OCI-LY7 (cell line): ENCODE results near the gene RABL2A. TPM values are rescaled to one million over a fixed set of nuclear protein-coding genes. Genes with fewer than 3 reads are reported as not detected.

Experiments
- BruUV-seq: library from RNA; stranded (reverse); fragments of 400-500 nt; replicated peaks from 2 replicates; lab custom pipeline; 2021; lab: Mats Ljungman, UMichigan
- CTCF ChIA-PET: fragments of 300-600 bp; sonication (Branson Sonifier 250); formaldehyde crosslinking; loops from one replicate; lab custom pipeline; 2022; ENCODE audit warnings: antibody characterized with exemption; ENCODE audit not compliant: unreplicated experiment; lab: Charles Lee
- POLR2A ChIA-PET: fragments of 300-600 bp; sonication (Branson Sonifier 250); formaldehyde crosslinking; loops from one replicate; lab custom pipeline; 2022; ENCODE audit warnings: antibody characterized with exemption; lab: Charles Lee
- DNase-seq: peaks from one replicate; pipeline ENCODE4 v3.0.0-alpha.2; 2015; ENCODE audit warnings: low spot score
- H2AFZ ChIP-seq: fragments of 200-600 bp; sonication (generic), shearing (Covaris generic); 2 replicates; pipeline ENCODE4 v1.6.1; 2014; ENCODE audit warnings: mild to moderate bottlenecking, antibody characterized with exemption, low read length, moderate library complexity
- H3K27ac ChIP-seq: fragments of 200-600 bp; sonication (generic); 2 replicates; pipeline ENCODE4 v1.5.1; 2014; ENCODE audit warnings: mixed run types, low read depth, mild to moderate bottlenecking, moderate library complexity, low read length, inconsistent platforms; ENCODE audit not compliant: poor library complexity, severe bottlenecking
- H3K36me3 ChIP-seq: fragments of 200-600 bp; sonication (generic); 2 replicates; pipeline ENCODE4 v1.6.1; 2014; ENCODE audit warnings: mild to moderate bottlenecking, antibody characterized with exemption, low read length, moderate library complexity, mixed read lengths; ENCODE audit not compliant: insufficient read depth
- H3K4me1 ChIP-seq: fragments of 200-600 bp; sonication (generic); 2 replicates; pipeline ENCODE4 v1.5.1; 2014; ENCODE audit warnings: mild to moderate bottlenecking, low read length; ENCODE audit not compliant: insufficient read depth, poor library complexity, severe bottlenecking
- H3K4me2 ChIP-seq: fragments of 200-600 bp; sonication (generic); 2 replicates; pipeline ENCODE4 v1.6.1; 2014; ENCODE audit warnings: mild to moderate bottlenecking, low read length
- H3K4me3 ChIP-seq: fragments of 200-600 bp; sonication (generic); 2 replicates; pipeline ENCODE4 v1.5.1; 2014; ENCODE audit warnings: mild to moderate bottlenecking, low read depth, low read length; ENCODE audit not compliant: poor library complexity, severe bottlenecking
- H3K79me2 ChIP-seq: fragments of 200-600 bp; sonication (generic); 2 replicates; pipeline ENCODE4 v1.6.1; 2016; ENCODE audit warnings: low read depth, mild to moderate bottlenecking, low read length, moderate library complexity, mixed read lengths; ENCODE audit not compliant: insufficient read depth
- H3K9me2 ChIP-seq: fragments of 200-600 bp; sonication (generic); 2 replicates; pipeline ENCODE4 v1.6.1; 2016; ENCODE audit warnings: mild to moderate bottlenecking, low read length, mixed read lengths; ENCODE audit not compliant: insufficient read depth
- H3K9me3 ChIP-seq: fragments of 200-600 bp; sonication (generic); 2 replicates; pipeline ENCODE4 v1.6.1; 2014; ENCODE audit warnings: mild to moderate bottlenecking, mixed run types, low read length, mixed read lengths
- H4K20me1 ChIP-seq: fragments of 200-600 bp; sonication (generic); 2 replicates; pipeline ENCODE4 v1.6.1; 2014; ENCODE audit warnings: mild to moderate bottlenecking, antibody characterized with exemption, low read length, moderate library complexity, mixed read lengths; ENCODE audit not compliant: insufficient read depth
- EZH2phosphoT487 ChIP-seq: fragments of 200-600 bp; sonication (generic); IDR thresholded peaks from 2 replicates; pipeline ENCODE4 v1.6.1; 2018; ENCODE audit warnings: low read depth, borderline replicate concordance, mild to moderate bottlenecking, mixed run types, antibody characterized with exemption, low read length, moderate library complexity, mixed read lengths
- intact Hi-C: fragments of 100-400 bp; cut with micrococcal nuclease; formaldehyde crosslinking; loops from one replicate; pipeline ENCODE4 v1.10.0; 2022; ENCODE audit not compliant: unreplicated experiment
- total RNA-seq, 2 experiments: library from RNA; depleted of rRNA in 1 of 2; stranded (reverse); fragments of >200 nt in 1 of 2; shearing (Covaris generic) in 1 of 2; gene quantifications; 2 replicates each; pipeline ENCODE4 v1.2.3, GENCODE V29; 2014 to 2022
- TF ChIP-seq, protein P1 (sequence below): fragments of 200-600 bp; sonication (generic); conservative IDR thresholded peaks from 2 replicates; pipeline ENCODE4 v1.5.1; 2014; ENCODE audit warnings: mild to moderate bottlenecking, antibody characterized with exemption, low read length, moderate library complexity, mixed read lengths

Gene RABL2A
- total RNA-seq, 2 experiments from 2014 or later, result 25.8 to 26.3 TPM

DNA sequence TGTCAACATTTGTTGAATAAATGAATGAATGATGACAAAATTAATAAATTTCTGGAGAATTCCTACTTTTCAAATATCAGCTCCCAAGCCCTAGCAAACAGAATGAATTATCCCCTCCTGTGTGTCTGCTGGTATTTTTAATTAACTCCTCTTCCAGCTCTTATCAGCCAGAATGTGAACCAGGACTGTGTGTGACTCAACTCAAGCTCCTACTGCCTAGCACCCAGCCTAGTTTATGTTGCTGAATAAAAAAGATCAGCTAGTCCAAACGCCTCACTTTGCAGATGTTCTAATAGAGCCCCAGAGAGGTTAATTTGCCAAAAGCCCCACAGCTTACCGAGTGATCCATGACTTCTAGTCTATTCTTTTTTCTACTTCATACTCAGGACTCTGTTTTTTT lies 50.3 kb downstream of the RABL2A start:
- POLR2A ChIA-PET, result interaction anchor here (1.2 to 1.3 kb wide), 2 partner anchors 11 to 38 kb away, joined by 3 to 4 read pairs; no protein-coding TSS in a partner anchor
- Histone ChIP-seq H3K4me1 (no peaks in the 10 kb centered on the region), H4K20me1 (no peaks in the 10 kb centered on the region), H3K9me3 (no peaks in the 10 kb centered on the region), H3K27ac (no peak overlapping the region), H3K9me2 (no peaks in the 10 kb centered on the region), H3K36me3 (no peaks in the 10 kb centered on the region), H3K4me3 (no peak overlapping the region), H3K79me2 (no peaks in the 10 kb centered on the region), H2AFZ (no peak overlapping the region), H3K4me2 (no peak overlapping the region)
- no peak for DNase-seq
- TF ChIP-seq, protein P1, sequence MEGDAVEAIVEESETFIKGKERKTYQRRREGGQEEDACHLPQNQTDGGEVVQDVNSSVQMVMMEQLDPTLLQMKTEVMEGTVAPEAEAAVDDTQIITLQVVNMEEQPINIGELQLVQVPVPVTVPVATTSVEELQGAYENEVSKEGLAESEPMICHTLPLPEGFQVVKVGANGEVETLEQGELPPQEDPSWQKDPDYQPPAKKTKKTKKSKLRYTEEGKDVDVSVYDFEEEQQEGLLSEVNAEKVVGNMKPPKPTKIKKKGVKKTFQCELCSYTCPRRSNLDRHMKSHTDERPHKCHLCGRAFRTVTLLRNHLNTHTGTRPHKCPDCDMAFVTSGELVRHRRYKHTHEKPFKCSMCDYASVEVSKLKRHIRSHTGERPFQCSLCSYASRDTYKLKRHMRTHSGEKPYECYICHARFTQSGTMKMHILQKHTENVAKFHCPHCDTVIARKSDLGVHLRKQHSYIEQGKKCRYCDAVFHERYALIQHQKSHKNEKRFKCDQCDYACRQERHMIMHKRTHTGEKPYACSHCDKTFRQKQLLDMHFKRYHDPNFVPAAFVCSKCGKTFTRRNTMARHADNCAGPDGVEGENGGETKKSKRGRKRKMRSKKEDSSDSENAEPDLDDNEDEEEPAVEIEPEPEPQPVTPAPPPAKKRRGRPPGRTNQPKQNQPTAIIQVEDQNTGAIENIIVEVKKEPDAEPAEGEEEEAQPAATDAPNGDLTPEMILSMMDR, result no peak
- TF ChIP-seq EZH2phosphoT487, result no peak
- BruUV-seq, result no TSS peak
- CTCF ChIA-PET, result no interaction called here
- intact Hi-C loops, result no loop called here

GRCh38 chr2:113679457-113679856 lies 52.4 kb downstream of the RABL2A start:
- intact Hi-C loops, result no loop called here
- no peaks in the 10 kb centered on the region for H3K4me1 ChIP-seq
- no peak overlapping the region for H2AFZ ChIP-seq
- CTCF ChIA-PET, result no interaction called here
- no peaks in the 10 kb centered on the region for H3K36me3 ChIP-seq
- no peaks in the 10 kb centered on the region for H4K20me1 ChIP-seq
- no peak for DNase-seq
- H3K4me2 ChIP-seq, result no peak overlapping the region
- BruUV-seq, result no TSS peak
- no peaks in the 10 kb centered on the region for H3K9me2 ChIP-seq
- TF ChIP-seq, protein P1, result no peak
- TF ChIP-seq EZH2phosphoT487, result no peak
- no peak overlapping the region for H3K27ac ChIP-seq
- H3K9me3 ChIP-seq, result no peaks in the 10 kb centered on the region
- H3K79me2 ChIP-seq, result no peaks in the 10 kb centered on the region
- H3K4me3 ChIP-seq, result no peak overlapping the region
- POLR2A ChIA-PET, result no interaction called here

DNA sequence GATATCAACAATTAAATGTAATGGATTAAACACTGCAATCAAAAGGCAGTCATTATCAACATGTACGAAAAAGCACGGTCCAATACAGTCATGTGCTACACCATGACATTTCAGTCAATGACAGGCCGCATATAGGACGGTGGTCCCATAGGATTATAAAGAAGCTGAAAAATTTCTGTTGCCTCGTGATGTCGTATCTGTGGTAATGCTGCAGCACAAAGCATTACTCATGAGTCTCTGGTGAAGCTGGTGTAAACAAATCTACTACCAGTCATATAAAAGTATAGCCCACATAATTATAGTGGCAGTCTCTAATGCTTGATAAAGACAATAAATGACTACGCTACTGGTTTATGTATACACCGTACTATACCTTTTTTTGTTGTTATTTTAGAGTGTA lies 58.4 kb downstream of the RABL2A start:
- POLR2A ChIA-PET, result interaction anchor here (1.0 kb wide), 1 partner anchor 513 kb away, joined by 3 read pairs; no protein-coding TSS in a partner anchor

More for the DNA sequence above, 58.4 kb downstream of the RABL2A start:
- Histone ChIP-seq H3K4me3 (no peak overlapping the region), H3K4me1 (no peaks in the 10 kb centered on the region), H2AFZ (no peak overlapping the region), H3K9me3 (no peaks in the 10 kb centered on the region), H3K9me2 (no peaks in the 10 kb centered on the region), H3K4me2 (no peak overlapping the region), H3K79me2 (no peaks in the 10 kb centered on the region), H4K20me1 (no peaks in the 10 kb centered on the region), H3K27ac (no peak overlapping the region), H3K36me3 (no peaks in the 10 kb centered on the region)
- CTCF ChIA-PET, result no interaction called here
- intact Hi-C loops, result no loop called here
- BruUV-seq, result no TSS peak
- no peak for TF ChIP-seq EZH2phosphoT487
- TF ChIP-seq, protein P1, result no peak
- no peak for DNase-seq
